GM12891 (cell line): ENCODE results near the gene SHE.

Source experiments
- DNase-seq: peaks from one replicate; pipeline ENCODE4 v3.0.0; 2011; ENCODE audit warnings: low spot score; ENCODE audit not compliant: insufficient read length
- FAIRE-seq: peaks from 2 replicates; lab custom pipeline; 2011; peaks lifted over from hg19 to GRCh38; lab: Jason Lieb, UNC
- PAX5 ChIP-seq: IDR thresholded peaks from 2 replicates; pipeline ENCODE4 v1.6.1; 2011; ENCODE audit warnings: low read length, moderate library complexity, mild to moderate bottlenecking; ENCODE audit not compliant: insufficient read depth, severe bottlenecking
- POLR2A ChIP-seq: IDR thresholded peaks from 2 replicates; pipeline ENCODE4 v1.6.1; 2011; ENCODE audit warnings: low read depth, low read length, control low read depth
- POLR2AphosphoS5 ChIP-seq: IDR thresholded peaks from 2 replicates; pipeline ENCODE4 v1.6.1; 2011; ENCODE audit warnings: low read depth, low read length, control low read depth
- POU2F2 ChIP-seq: IDR thresholded peaks from 2 replicates; pipeline ENCODE4 v1.6.1; 2011; ENCODE audit warnings: low read depth, mild to moderate bottlenecking, control low read depth, low read length, moderate library complexity
- SPI1 ChIP-seq: IDR thresholded peaks from 2 replicates; pipeline ENCODE4 v1.6.1; 2011; ENCODE audit warnings: low read depth, low read length, control low read depth
- TAF1 ChIP-seq: IDR thresholded peaks from 2 replicates; pipeline ENCODE4 v1.6.1; 2011; ENCODE audit warnings: low read depth, low read length, control low read depth

Gene SHE

GRCh38 chr1:154479764-154480421, 22.3 kb downstream of the SHE start:
- DNase-seq (peak; percentile 47), FAIRE-seq (peak; percentile 63)
- no peak for TF ChIP-seq TAF1
- no peak for TF ChIP-seq SPI1
- TF ChIP-seq POU2F2 = no peak
- TF ChIP-seq PAX5 = no peak
- no peak for TF ChIP-seq POLR2A
- no peak for TF ChIP-seq POLR2AphosphoS5

GRCh38 chr1:154478639-154479038, 23.6 kb downstream of the SHE start:
- DNase-seq (no peak), FAIRE-seq (peak; percentile 65)
- no peak for TF ChIP-seq SPI1
- no peak for TF ChIP-seq PAX5
- no peak for TF ChIP-seq POLR2AphosphoS5
- no peak for TF ChIP-seq POLR2A
- no peak for TF ChIP-seq POU2F2
- TF ChIP-seq TAF1 = no peak

GRCh38 chr1:154478013-154478412, 24.2 kb downstream of the SHE start:
- TF ChIP-seq PAX5 (no peak), POU2F2 (no peak), TAF1 (no peak), POLR2AphosphoS5 (no peak), POLR2A (no peak), SPI1 (no peak)
- no peak for FAIRE-seq
- DNase-seq = no peak

GRCh38 chr1:154476791-154477190, 25.4 kb downstream of the SHE start:
- no peak for DNase-seq
- no peak for FAIRE-seq
- TF ChIP-seq SPI1 = no peak
- TF ChIP-seq POU2F2 = no peak
- TF ChIP-seq PAX5 = no peak
- no peak for TF ChIP-seq POLR2AphosphoS5
- no peak for TF ChIP-seq TAF1
- TF ChIP-seq POLR2A = no peak

GRCh38 chr1:154474802-154475201, 27.4 kb downstream of the SHE start:
- DNase-seq = no peak
- no peak for FAIRE-seq
- no peak for TF ChIP-seq PAX5
- TF ChIP-seq POU2F2 = no peak
- no peak for TF ChIP-seq POLR2AphosphoS5
- no peak for TF ChIP-seq TAF1
- no peak for TF ChIP-seq SPI1
- no peak for TF ChIP-seq POLR2A

- no peak for FAIRE-seq
- no peak for TF ChIP-seq SPI1
- no peak for TF ChIP-seq TAF1
- no peak for TF ChIP-seq POLR2AphosphoS5
- TF ChIP-seq PAX5 = no peak
- TF ChIP-seq POLR2A = no peak
- no peak for TF ChIP-seq POU2F2
Observed at GRCh38 chr1:154471304-154471703, 30.9 kb downstream of the SHE start.

GRCh38 chr1:154469844-154470560, 32.2 kb downstream of the SHE start:
- no peak for DNase-seq
- no peak for FAIRE-seq
- TF ChIP-seq TAF1 (no peak), PAX5 (no peak), POU2F2 (no peak), POLR2AphosphoS5 (no peak), SPI1 (no peak), POLR2A (no peak)

More at GRCh38 chr1:154471304-154471703, 30.9 kb downstream of the SHE start:
- no peak for DNase-seq

- no peak for DNase-seq
- FAIRE-seq = no peak
- TF ChIP-seq POLR2A = no peak
- no peak for TF ChIP-seq SPI1
- TF ChIP-seq POU2F2 = no peak
- no peak for TF ChIP-seq PAX5
- TF ChIP-seq TAF1 = no peak
- TF ChIP-seq POLR2AphosphoS5 = no peak
Observed at GRCh38 chr1:154468535-154469250, 33.5 kb downstream of the SHE start.

- FAIRE-seq = no peak
- DNase-seq = no peak
- no peak for TF ChIP-seq TAF1
- TF ChIP-seq SPI1 = no peak
- no peak for TF ChIP-seq POLR2A
- TF ChIP-seq POU2F2 = no peak
- no peak for TF ChIP-seq POLR2AphosphoS5
- no peak for TF ChIP-seq PAX5
Observed at GRCh38 chr1:154467434-154468102, 34.6 kb downstream of the SHE start.
